GM21529 (cell line): ENCODE measurements around the gene IL17RD.

ENCODE experiments used
- ATAC-seq: cut with Tn5 transposase; IDR thresholded peaks from one replicate; pipeline ENCODE4 v1.9.1; 2021; ENCODE audit not compliant: unreplicated experiment

IL17RD gene

GRCh38 chr3:57069503-57069902 is 95.7 kb downstream of the IL17RD start:
- ATAC-seq = no peak

GRCh38 chr3:57068437-57069089 is 96.6 kb downstream of the IL17RD start:
- ATAC-seq = peak; percentile 100

GRCh38 chr3:57066471-57066870 is 98.7 kb downstream of the IL17RD start:
- no peak for ATAC-seq

GRCh38 chr3:57065588-57065987 is 99.6 kb downstream of the IL17RD start:
- ATAC-seq = no peak

- no peak for ATAC-seq
Measured at GRCh38 chr3:57064572-57064971, 100.6 kb downstream of the IL17RD start.

- no peak for ATAC-seq
Measured at GRCh38 chr3:57064001-57064400, 101.2 kb downstream of the IL17RD start.

GRCh38 chr3:57063032-57063431 is 102.1 kb downstream of the IL17RD start:
- ATAC-seq = no peak

- no peak for ATAC-seq
Measured at GRCh38 chr3:57062101-57062631, 103.0 kb downstream of the IL17RD start.

GRCh38 chr3:57061556-57061955 is 103.6 kb downstream of the IL17RD start:
- ATAC-seq = no peak

GRCh38 chr3:57060089-57060821 is 104.9 kb downstream of the IL17RD start, which contains the start of gene SPATA12:
TSS of gene SPATA12 (plus strand) at chr3:57060664. CDS start at chr3:57073695, 13,031 bp downstream.
- no peak for ATAC-seq

GRCh38 chr3:57059411-57059810 is 105.7 kb downstream of the IL17RD start:
- ATAC-seq = no peak

- ATAC-seq = no peak
Measured at GRCh38 chr3:57057351-57057750, 107.8 kb downstream of the IL17RD start.

GRCh38 chr3:57053122-57053521 is 112.0 kb downstream of the IL17RD start:
- no peak for ATAC-seq

- no peak for ATAC-seq
Measured at GRCh38 chr3:57052662-57053061, 112.5 kb downstream of the IL17RD start.

- no peak for ATAC-seq
Measured at GRCh38 chr3:57048728-57049127, 116.4 kb downstream of the IL17RD start.

GRCh38 chr3:57048052-57048671 is 117.0 kb downstream of the IL17RD start:
- no peak for ATAC-seq

GRCh38 chr3:57046101-57046765 is 118.9 kb downstream of the IL17RD start:
- no peak for ATAC-seq

- ATAC-seq = no peak
Measured at GRCh38 chr3:57043518-57043917, 121.6 kb downstream of the IL17RD start.

GRCh38 chr3:57041674-57042073 is 123.5 kb downstream of the IL17RD start:
- no peak for ATAC-seq
